HG03571 (cell line): Measurements from ENCODE around the gene PLXNA1.

Experiments
- ATAC-seq: cut with Tn5 transposase; IDR thresholded peaks from one replicate; pipeline ENCODE4 v1.9.1; 2021; ENCODE audit not compliant: unreplicated experiment

The PLXNA1 gene

GRCh38 chr3:126985132-126985985 is 2.4 kb downstream of the PLXNA1 start:
- ATAC-seq, result no peak

GRCh38 chr3:126986001-126986400 is 3.1 kb downstream of the PLXNA1 start:
- no peak for ATAC-seq

GRCh38 chr3:126987129-126987528 is 4.2 kb downstream of the PLXNA1 start:
- ATAC-seq, result no peak

- ATAC-seq, result no peak
Measured at GRCh38 chr3:126987596-126987995, 4.7 kb downstream of the PLXNA1 start.

GRCh38 chr3:126988451-126989021 is 5.6 kb downstream of the PLXNA1 start:
- ATAC-seq, result no peak

- no peak for ATAC-seq
Measured at GRCh38 chr3:126989316-126990023, 6.6 kb downstream of the PLXNA1 start.

GRCh38 chr3:126990024-126990700 is 7.2 kb downstream of the PLXNA1 start:
- no peak for ATAC-seq

- ATAC-seq, result no peak
Measured at GRCh38 chr3:126990890-126991289, 8.0 kb downstream of the PLXNA1 start.

GRCh38 chr3:126991366-126992200 is 8.7 kb downstream of the PLXNA1 start:
- no peak for ATAC-seq

- no peak for ATAC-seq
Measured at GRCh38 chr3:126992216-126992615, 9.3 kb downstream of the PLXNA1 start.

GRCh38 chr3:126992776-126993175 is 9.9 kb downstream of the PLXNA1 start:
- no peak for ATAC-seq

- no peak for ATAC-seq
Measured at GRCh38 chr3:126993436-126993835, 10.5 kb downstream of the PLXNA1 start.

GRCh38 chr3:126994661-126995245 is 11.8 kb downstream of the PLXNA1 start:
- ATAC-seq, result no peak

- no peak for ATAC-seq
Measured at GRCh38 chr3:126995254-126995780, 12.4 kb downstream of the PLXNA1 start.

GRCh38 chr3:126995926-126996512 is 13.1 kb downstream of the PLXNA1 start:
- ATAC-seq, result no peak

GRCh38 chr3:126996905-126997304 is 14.0 kb downstream of the PLXNA1 start:
- ATAC-seq, result no peak

GRCh38 chr3:126997455-126998038 is 14.6 kb downstream of the PLXNA1 start:
- no peak for ATAC-seq

- no peak for ATAC-seq
Measured at GRCh38 chr3:126998320-126998719, 15.4 kb downstream of the PLXNA1 start.

- ATAC-seq, result no peak
Measured at GRCh38 chr3:126998728-126999127, 15.8 kb downstream of the PLXNA1 start.
